Measurements from ENCODE around the gene CCDC191.

DNA sequence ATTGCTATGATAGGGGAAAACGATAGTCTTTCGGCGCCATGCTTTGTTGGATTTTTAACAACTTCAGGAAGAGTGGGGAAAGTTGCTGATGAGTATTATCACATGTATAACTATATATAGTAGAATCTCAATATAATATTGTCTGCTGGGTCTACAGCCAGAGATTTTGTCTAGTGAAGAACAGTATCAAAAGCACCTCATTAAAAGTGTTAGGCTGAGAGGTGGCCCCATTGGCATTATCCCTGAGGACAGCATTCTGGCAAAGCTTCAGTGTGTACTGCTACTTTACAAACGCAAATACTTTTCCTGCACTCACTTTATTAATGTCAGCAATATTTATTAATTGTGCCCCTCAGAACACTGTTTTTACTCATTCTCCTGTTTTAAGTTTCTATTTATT lies 12.0 kb upstream of the CCDC191 start:
- TF ChIP-seq, protein P1, sequence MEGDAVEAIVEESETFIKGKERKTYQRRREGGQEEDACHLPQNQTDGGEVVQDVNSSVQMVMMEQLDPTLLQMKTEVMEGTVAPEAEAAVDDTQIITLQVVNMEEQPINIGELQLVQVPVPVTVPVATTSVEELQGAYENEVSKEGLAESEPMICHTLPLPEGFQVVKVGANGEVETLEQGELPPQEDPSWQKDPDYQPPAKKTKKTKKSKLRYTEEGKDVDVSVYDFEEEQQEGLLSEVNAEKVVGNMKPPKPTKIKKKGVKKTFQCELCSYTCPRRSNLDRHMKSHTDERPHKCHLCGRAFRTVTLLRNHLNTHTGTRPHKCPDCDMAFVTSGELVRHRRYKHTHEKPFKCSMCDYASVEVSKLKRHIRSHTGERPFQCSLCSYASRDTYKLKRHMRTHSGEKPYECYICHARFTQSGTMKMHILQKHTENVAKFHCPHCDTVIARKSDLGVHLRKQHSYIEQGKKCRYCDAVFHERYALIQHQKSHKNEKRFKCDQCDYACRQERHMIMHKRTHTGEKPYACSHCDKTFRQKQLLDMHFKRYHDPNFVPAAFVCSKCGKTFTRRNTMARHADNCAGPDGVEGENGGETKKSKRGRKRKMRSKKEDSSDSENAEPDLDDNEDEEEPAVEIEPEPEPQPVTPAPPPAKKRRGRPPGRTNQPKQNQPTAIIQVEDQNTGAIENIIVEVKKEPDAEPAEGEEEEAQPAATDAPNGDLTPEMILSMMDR (IDR thresholded peaks at IDR 0.05; ENCODE audit: low read length) = no peak
- no peak for TF ChIP-seq EZH2phosphoT487 (IDR thresholded peaks at IDR 0.05; ENCODE audit: low read length)
- no peak for TF ChIP-seq EZH2 (optimal IDR thresholded peaks at IDR 0.05; ENCODE audit: low read depth, low read length)

All from MM.1S (cell line).